Mucosa of descending colon (tissue), 3 donors: Measurements from ENCODE around the gene SAP30L. TPM values are rescaled to one million over a fixed set of nuclear protein-coding genes. Genes with fewer than 3 reads are reported as not detected.
A peak's percentile ranks its signal among the peaks of the same experiment; 100 is the strongest.

Source experiments
- ATAC-seq: fragments of 200-7000 bp; cut with Tn5 transposase; one replicate; pipeline ENCODE4 v1.9.1; 2020; ENCODE audit warnings: mild to moderate bottlenecking, moderate library complexity
- DNase-seq, 3 donors: peaks; one replicate each; pipeline ENCODE4 v3.0.0-alpha.2; 2020
- H3K36me3 ChIP-seq: fragments of 200-600 bp; one replicate; pipeline ENCODE4 v1.8.0; 2021; ENCODE audit warnings: low read depth, mild to moderate bottlenecking
- H3K4me1 ChIP-seq: fragments of 200-600 bp; one replicate; pipeline ENCODE4 v1.8.0; 2021; ENCODE audit warnings: low read depth, mild to moderate bottlenecking
- H3K4me3 ChIP-seq: fragments of 200-600 bp; one replicate; pipeline ENCODE4 v1.8.0; 2021; ENCODE audit warnings: mild to moderate bottlenecking
- H3K9me3 ChIP-seq: fragments of 200-600 bp; one replicate; pipeline ENCODE4 v1.8.0; 2021; ENCODE audit warnings: mild to moderate bottlenecking
- CTCF ChIP-seq: fragments of 200-600 bp; IDR thresholded peaks from one replicate; pipeline ENCODE4 v1.8.0; 2022; ENCODE audit warnings: antibody characterized with exemption, mild to moderate bottlenecking
- intact Hi-C, 2 donors: fragments of 100-400 bp; cut with DNase I in 1 of 2; cut with micrococcal nuclease in 1 of 2; formaldehyde crosslinking; loops; one replicate each; pipeline versions ENCODE4 v1.11.0 to v1.11.1; 2022; cut with DNase I, micrococcal nuclease
- total RNA-seq, 3 donors: library from RNA; stranded (reverse); fragmentation: NEBNext Ultra II Directional in 2 of 3; extraction: Animal tissue kit (Norgen Biotek cat#: 25700) in 2 of 3; gene quantifications; one replicate each; pipeline versions ENCODE4 v1.2.1 to v1.2.4, GENCODE V29; 2021 to 2023
- donor health status: DM: no; HTN: no; CAD: no; lungs with moderate emphysema.
- donor health status: DM: no; HTN: no; CAD: no.
- donor health status: DM: no; HTN: yes; CAD: no.

SAP30L gene
- total RNA-seq, 3 donors from 2014 or later, result 55.0 to 65.6 (median 63.5) TPM

GRCh38 chr5:154464438-154464837 lies 18.6 kb downstream of the SAP30L start:
- Histone ChIP-seq H3K4me1 (no peaks in the 10 kb centered on the region), H3K4me3 (no peak overlapping the region), H3K36me3 (no peaks in the 10 kb centered on the region), H3K9me3 (no peaks in the 10 kb centered on the region)
- TF ChIP-seq CTCF, result no peak
- intact Hi-C loops, result no loop called here
- ATAC-seq, result no peak
- no peak for DNase-seq

DNA sequence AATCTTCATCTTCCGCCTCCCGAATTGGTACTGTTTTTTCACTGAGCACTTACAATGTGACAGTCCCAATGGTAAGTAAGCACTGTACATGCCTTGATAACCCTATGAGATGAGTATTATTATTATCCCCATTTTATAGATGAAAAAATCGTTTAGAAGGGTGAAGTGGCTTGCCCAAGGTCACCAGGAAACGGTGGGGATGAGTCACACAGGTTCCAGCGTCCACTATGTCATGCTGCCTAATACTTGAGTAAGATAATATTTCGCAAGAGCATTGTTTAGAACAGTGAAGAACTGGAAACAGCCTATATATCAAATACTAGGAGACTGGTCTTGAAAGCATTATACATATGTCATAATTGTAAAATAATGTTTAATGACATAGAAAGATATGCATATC lies 19.4 kb downstream of the SAP30L start:
- no peak for DNase-seq

DNA sequence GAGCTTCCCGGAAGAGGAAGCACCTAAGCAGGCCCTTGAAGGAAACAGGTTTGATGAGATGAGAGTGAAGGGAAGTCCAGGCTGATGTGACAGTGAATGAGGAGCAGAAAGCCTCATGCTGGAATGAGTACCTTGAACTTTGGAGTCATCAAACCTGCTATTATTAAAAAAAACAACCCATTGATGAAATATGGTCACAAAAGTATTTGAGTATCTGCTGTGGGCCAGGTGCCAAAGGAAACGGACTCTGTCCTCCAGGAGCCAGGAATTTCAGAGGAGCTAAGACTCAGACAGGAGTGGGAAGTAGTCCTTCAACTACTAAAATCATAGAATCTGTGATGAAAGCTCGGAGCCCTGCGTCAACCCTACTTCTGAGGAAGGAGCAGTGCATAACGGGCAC lies 20.4 kb downstream of the SAP30L start:
- intact Hi-C loops, result loop anchor here in 1 of 2 donors (5.0 kb wide), 1 partner anchor 141 kb away; no protein-coding TSS in a partner anchor
- no peak for DNase-seq
- TF ChIP-seq CTCF, result no peak
- ATAC-seq, result no peak
- no peak overlapping the region for H3K4me3 ChIP-seq
- no peaks in the 10 kb centered on the region for H3K9me3 ChIP-seq
- H3K4me1 ChIP-seq, result no peaks in the 10 kb centered on the region
- no peaks in the 10 kb centered on the region for H3K36me3 ChIP-seq

More for the DNA sequence above, 19.4 kb downstream of the SAP30L start:
- intact Hi-C loops, result loop anchor here in 1 of 2 donors (5.0 kb wide), 1 partner anchor 142 kb away; no protein-coding TSS in a partner anchor
- Histone ChIP-seq H3K9me3 (no peaks in the 10 kb centered on the region), H3K4me1 (no peaks in the 10 kb centered on the region), H3K4me3 (no peak overlapping the region), H3K36me3 (no peaks in the 10 kb centered on the region)
- peak; percentile 18 for ATAC-seq
- no peak for TF ChIP-seq CTCF

DNA sequence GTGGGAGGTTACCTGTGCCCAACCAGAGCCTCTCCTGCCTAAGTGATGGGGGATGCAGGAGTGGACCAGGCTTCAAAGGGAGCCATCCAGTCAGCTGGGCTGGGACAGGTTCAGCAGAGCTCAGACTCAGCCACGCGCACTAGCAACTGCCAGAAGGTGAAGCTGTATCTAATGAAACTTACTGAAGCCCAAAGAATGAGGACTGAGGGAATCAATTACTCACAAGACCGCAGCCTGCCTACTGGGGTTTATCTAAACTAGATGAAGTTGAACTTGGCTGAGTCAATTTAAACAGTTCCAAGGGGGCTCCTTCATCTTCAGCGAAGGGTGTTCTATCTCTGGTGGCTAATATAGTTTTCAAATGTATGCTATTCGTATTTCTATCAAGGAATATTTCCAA lies 20.9 kb downstream of the SAP30L start:
- no peak overlapping the region for H3K4me3 ChIP-seq
- no peaks in the 10 kb centered on the region for H3K4me1 ChIP-seq
- no peaks in the 10 kb centered on the region for H3K9me3 ChIP-seq
- ATAC-seq (no peak), DNase-seq (no peak)
- intact Hi-C loops, result loop anchor here in 1 of 2 donors (5.0 kb wide), 1 partner anchor 141 kb away; no protein-coding TSS in a partner anchor
- TF ChIP-seq CTCF, result no peak
- H3K36me3 ChIP-seq, result no peaks in the 10 kb centered on the region

DNA sequence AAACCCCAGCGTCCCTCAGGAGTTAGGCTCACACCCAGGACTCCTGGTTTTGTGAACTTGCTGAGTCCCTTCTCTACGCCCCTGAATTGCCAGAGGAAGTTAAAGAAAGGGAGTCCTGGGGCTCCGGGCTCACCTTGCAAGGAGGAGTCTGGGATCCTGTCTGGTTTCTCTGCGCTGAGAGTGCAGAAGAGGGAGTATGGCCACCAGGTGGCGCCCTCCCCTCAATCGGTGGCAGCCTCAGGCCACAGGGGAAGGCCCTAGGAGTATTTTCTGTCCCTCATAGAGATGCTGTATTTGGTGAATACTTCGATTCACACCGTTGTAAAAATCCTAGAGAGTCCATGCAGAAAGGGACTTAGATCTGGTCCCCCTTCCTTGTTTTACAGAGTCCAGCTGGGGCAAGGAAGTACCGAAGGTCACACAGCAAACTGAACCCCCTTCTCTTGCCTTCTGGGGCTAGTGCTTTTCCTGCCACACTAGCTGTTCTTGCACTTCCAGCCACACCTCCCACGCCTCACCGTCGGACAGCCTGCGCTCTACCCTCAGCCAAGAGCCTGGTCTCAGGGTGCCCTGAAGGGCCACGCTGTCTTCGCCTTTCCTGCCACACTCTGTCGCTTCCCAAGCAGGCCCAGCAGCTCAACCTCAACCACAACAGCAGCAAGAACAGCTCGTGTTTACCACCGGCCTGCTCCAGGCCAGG lies 22.0 kb downstream of the SAP30L start:
- H3K4me3 ChIP-seq, result no peak overlapping the region
- ATAC-seq (peak; percentile 97), DNase-seq (peak; percentile 69 to 88 (median 83))
- intact Hi-C loops, result loop anchor here in 1 of 2 donors (5.0 kb wide), 1 partner anchor 139 kb away; no protein-coding TSS in a partner anchor
- peak; percentile 89 for TF ChIP-seq CTCF
- no peaks in the 10 kb centered on the region for H3K4me1 ChIP-seq
- H3K9me3 ChIP-seq, result no peaks in the 10 kb centered on the region
- H3K36me3 ChIP-seq, result no peaks in the 10 kb centered on the region
